ENCODE measurements around the gene LNPEP. TPM values are rescaled to one million over a fixed set of nuclear protein-coding genes. Genes with fewer than 3 reads are reported as not detected.
A peak's percentile ranks its signal among the peaks of the same experiment; 100 is the strongest.

LNPEP gene
- total RNA-seq, 1 donor from 2014 or later, result 30.3 TPM

DNA sequence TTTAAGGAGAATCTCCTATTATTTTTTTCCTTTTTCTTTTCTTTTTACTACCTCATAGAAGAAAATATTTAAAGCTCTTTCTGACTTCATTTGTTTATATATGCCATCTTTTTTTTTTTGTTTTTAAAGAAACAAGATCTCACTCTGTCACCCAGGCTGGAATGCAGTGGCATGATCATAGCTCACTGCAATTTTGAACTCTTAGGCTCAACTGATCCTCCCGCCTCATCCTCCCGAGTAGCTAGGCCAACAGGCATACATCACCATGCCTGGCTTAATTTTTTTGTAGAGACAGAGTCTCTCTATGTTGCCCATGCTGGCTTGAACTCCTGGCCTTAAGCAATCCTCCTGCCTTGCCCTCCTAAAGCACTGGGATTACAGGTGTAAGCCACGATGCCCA, 59.5 kb downstream of the LNPEP start:
- FAIRE-seq (no peak), DNase-seq (ENCODE audit: low read depth) (no peak)
- TF ChIP-seq, protein P1, sequence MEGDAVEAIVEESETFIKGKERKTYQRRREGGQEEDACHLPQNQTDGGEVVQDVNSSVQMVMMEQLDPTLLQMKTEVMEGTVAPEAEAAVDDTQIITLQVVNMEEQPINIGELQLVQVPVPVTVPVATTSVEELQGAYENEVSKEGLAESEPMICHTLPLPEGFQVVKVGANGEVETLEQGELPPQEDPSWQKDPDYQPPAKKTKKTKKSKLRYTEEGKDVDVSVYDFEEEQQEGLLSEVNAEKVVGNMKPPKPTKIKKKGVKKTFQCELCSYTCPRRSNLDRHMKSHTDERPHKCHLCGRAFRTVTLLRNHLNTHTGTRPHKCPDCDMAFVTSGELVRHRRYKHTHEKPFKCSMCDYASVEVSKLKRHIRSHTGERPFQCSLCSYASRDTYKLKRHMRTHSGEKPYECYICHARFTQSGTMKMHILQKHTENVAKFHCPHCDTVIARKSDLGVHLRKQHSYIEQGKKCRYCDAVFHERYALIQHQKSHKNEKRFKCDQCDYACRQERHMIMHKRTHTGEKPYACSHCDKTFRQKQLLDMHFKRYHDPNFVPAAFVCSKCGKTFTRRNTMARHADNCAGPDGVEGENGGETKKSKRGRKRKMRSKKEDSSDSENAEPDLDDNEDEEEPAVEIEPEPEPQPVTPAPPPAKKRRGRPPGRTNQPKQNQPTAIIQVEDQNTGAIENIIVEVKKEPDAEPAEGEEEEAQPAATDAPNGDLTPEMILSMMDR (IDR thresholded peaks at IDR 0.05; ENCODE audit: insufficient read depth, low read length, severe bottlenecking), result no peak
- no peak overlapping the region for H3K4me3 ChIP-seq (ENCODE audit: low read depth, low read length)
- H3K36me3 ChIP-seq (ENCODE audit: control insufficient read depth, insufficient read depth, low read length), result no peaks in the 10 kb centered on the region
- no peaks in the 10 kb centered on the region for H3K27me3 ChIP-seq (ENCODE audit: control insufficient read depth, insufficient read depth, low read length)

DNA sequence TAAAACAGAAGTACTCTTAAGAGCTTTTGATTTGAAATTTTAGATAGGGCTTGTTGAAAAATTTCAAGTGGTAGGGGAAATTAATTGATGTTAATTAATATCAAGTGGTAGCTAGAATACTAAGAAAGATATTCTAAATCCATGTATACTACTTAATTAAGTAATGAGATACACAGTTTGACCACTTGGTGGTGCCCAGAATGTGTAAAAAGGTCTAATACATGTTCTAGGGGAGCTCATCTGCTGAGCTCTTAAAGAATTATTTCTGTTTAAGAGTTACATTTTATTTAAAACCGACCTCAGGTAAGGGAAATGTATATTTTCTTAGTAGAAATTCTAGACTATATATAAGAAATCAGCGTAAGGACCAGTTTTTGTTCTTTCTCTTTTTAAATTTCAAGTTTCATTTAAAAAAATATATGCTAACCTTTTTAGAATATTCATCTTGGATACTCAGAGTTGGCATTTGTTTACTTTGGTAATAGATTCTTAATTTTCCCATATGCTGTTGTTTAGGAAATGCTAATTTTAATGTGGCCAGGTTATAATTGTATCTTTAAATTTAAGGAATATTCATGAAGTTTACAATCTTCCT, 61.5 kb downstream of the LNPEP start:
- FAIRE-seq, result no peak
- Histone ChIP-seq H3K36me3 (ENCODE audit: control insufficient read depth, insufficient read depth, low read length) (peaks cover 2% of the 10 kb centered on the region), H3K27me3 (ENCODE audit: control insufficient read depth, insufficient read depth, low read length) (no peaks in the 10 kb centered on the region), H3K4me3 (ENCODE audit: low read depth, low read length) (no peak overlapping the region)
- TF ChIP-seq, protein P1 (IDR thresholded peaks at IDR 0.05; ENCODE audit: insufficient read depth, low read length, severe bottlenecking), result peak; percentile 13
- DNase-seq (ENCODE audit: low read depth), result peak; percentile 37

DNA sequence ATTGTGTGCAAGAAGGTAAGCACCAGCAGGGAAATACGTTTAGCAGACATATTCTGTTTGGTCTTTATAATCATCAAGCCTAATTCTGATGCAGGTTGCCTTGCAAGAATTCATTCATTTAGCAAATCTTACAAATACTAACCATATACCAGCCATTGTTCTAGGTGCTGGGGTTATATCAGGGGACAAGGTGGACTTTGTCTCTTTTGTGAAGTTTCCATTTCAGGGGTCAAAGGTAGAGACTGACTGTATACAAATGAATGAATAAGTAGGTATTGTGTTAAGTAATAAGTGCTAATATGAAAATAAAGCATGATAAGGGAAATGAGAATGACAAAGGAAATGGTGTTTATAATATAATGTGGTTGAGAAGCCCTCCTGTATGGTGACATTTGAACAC, 64.0 kb downstream of the LNPEP start:
- Histone ChIP-seq H3K4me3 (ENCODE audit: low read depth, low read length) (no peak overlapping the region), H3K27me3 (ENCODE audit: control insufficient read depth, insufficient read depth, low read length) (no peaks in the 10 kb centered on the region), H3K36me3 (ENCODE audit: control insufficient read depth, insufficient read depth, low read length) (peaks cover 5% of the 10 kb centered on the region)
- TF ChIP-seq, protein P1 (IDR thresholded peaks at IDR 0.05; ENCODE audit: insufficient read depth, low read length, severe bottlenecking), result no peak
- FAIRE-seq (no peak), DNase-seq (ENCODE audit: low read depth) (no peak)

DNA sequence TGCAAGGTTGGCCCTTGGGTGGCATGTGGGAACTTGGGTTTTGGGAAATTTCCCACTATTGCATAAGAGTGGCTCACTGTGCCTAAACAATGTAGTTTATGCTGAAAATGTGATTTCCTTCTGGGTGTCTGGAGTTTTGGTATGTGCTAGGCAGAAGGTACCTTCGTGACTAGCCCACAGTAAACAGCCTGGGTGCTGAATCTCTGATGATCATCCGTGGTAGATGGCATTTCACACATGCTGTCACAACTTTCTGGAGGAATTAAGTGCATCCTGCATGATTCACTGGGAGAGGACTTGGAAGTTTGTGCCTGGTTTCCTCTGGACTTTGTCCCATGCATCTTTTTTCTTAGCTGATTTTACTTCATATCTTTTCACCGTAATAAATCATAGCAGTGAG, 64.5 kb downstream of the LNPEP start:
- peaks cover 5% of the 10 kb centered on the region for H3K36me3 ChIP-seq (ENCODE audit: control insufficient read depth, insufficient read depth, low read length)
- H3K4me3 ChIP-seq (ENCODE audit: low read depth, low read length), result no peak overlapping the region
- no peak for FAIRE-seq
- H3K27me3 ChIP-seq (ENCODE audit: control insufficient read depth, insufficient read depth, low read length), result no peaks in the 10 kb centered on the region
- TF ChIP-seq, protein P1 (IDR thresholded peaks at IDR 0.05; ENCODE audit: insufficient read depth, low read length, severe bottlenecking), result no peak
- DNase-seq (ENCODE audit: low read depth), result no peak

DNA sequence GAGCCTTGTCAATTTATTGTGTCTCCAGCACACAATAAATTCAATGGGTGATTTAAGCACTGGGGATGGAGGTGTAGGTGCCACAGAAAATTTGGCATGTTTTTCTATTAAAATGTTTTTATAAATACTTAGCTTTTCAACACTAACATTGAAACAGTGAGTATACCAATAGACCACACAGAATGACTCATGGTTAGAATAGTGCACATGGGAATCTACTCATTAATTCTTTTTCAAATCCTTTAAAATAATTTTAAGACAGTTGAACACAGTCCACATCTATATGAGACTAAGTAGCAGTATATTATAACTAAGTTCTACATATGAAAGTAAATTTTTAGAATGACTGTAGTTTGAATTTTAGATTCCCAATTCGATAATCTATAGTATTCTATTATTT, 67.1 kb downstream of the LNPEP start:
- FAIRE-seq (no peak), DNase-seq (ENCODE audit: low read depth) (no peak)
- TF ChIP-seq, protein P1 (IDR thresholded peaks at IDR 0.05; ENCODE audit: insufficient read depth, low read length, severe bottlenecking), result no peak
- peaks cover 6% of the 10 kb centered on the region for H3K36me3 ChIP-seq (ENCODE audit: control insufficient read depth, insufficient read depth, low read length)
- H3K27me3 ChIP-seq (ENCODE audit: control insufficient read depth, insufficient read depth, low read length), result no peaks in the 10 kb centered on the region
- H3K4me3 ChIP-seq (ENCODE audit: low read depth, low read length), result no peak overlapping the region

All from bronchial epithelial cell (primary cell).